ENCODE data around the gene DUSP1. TPM values are rescaled to one million over a fixed set of nuclear protein-coding genes. Genes with fewer than 3 reads are reported as not detected.

DUSP1 gene
- total RNA-seq, 1 donor from 2014 or later = 4.2 TPM

DNA sequence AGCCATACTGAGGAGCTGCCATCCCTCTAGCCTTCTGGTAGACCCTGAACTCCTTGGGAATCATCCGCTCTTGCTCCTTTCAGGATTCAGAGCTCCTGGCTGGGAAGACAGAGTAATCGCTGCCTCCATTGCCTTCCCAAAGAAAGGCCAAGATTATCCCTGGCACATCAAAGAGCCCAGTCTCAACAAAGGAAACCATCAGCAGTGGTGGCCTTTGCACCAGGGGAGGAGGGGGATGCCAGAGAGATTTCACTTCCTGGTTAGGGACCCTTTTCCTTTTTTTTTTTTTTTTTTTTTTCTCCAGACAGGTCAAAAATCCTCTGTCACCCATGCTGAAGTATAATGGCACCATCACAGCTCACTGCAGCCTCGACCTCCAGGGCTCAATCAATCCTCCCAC, 47.1 kb upstream of the DUSP1 start:
- no peak overlapping the region for H3K4me2 ChIP-seq
- H3K9ac ChIP-seq = no peak overlapping the region
- H3K9me3 ChIP-seq (ENCODE audit: low read depth) = no peaks in the 10 kb centered on the region
- H3K4me1 ChIP-seq = no peaks in the 10 kb centered on the region
- H3K27me3 ChIP-seq = no peaks in the 10 kb centered on the region
- Mint-ChIP-seq H3K4me1 (peaks cover 11% of the 10 kb centered on the region), H3K36me3 (no peaks in the 10 kb centered on the region), H3K4me3 (no peak overlapping the region), H3K27ac (no peak overlapping the region), H3K9me3 (peaks cover 2% of the 10 kb centered on the region), H3K27me3 (ENCODE audit: insufficient read depth, low read depth) (peaks cover 14% of the 10 kb centered on the region)
- TF ChIP-seq CTCF (IDR thresholded peaks at IDR 0.05) (no peak), EZH2phosphoT487 (IDR thresholded peaks at IDR 0.05) (no peak), EZH2 (IDR thresholded peaks at IDR 0.05) (no peak)
- no peak overlapping the region for H2AFZ ChIP-seq (replicated peaks)
- H3K27ac ChIP-seq = no peak overlapping the region
- H3K79me2 ChIP-seq (ENCODE audit: low read depth) = no peaks in the 10 kb centered on the region
- no peaks in the 10 kb centered on the region for H4K20me1 ChIP-seq (ENCODE audit: low read depth)
- H3F3A ChIP-seq (ENCODE audit: low read depth) = no peaks in the 10 kb centered on the region
- no peak for DNase-seq (ENCODE audit: low spot score)
- H3K4me3 ChIP-seq = no peak overlapping the region
- H3K36me3 ChIP-seq = no peaks in the 10 kb centered on the region

GRCh38 chr5:172817664-172818063, 46.7 kb upstream of the DUSP1 start:
- no peaks in the 10 kb centered on the region for H3K27me3 ChIP-seq
- H3K27ac ChIP-seq = no peak overlapping the region
- no peak overlapping the region for H3K4me3 Mint-ChIP-seq
- no peak for DNase-seq (ENCODE audit: low spot score)
- H2AFZ ChIP-seq (replicated peaks) = no peak overlapping the region
- H3K4me1 ChIP-seq = no peaks in the 10 kb centered on the region
- no peaks in the 10 kb centered on the region for H4K20me1 ChIP-seq (ENCODE audit: low read depth)
- H3K79me2 ChIP-seq (ENCODE audit: low read depth) = no peaks in the 10 kb centered on the region
- no peaks in the 10 kb centered on the region for H3K36me3 ChIP-seq
- H3F3A ChIP-seq (ENCODE audit: low read depth) = no peaks in the 10 kb centered on the region
- peaks cover 15% of the 10 kb centered on the region for H3K27me3 Mint-ChIP-seq (ENCODE audit: insufficient read depth, low read depth)
- no peak for TF ChIP-seq EZH2 (IDR thresholded peaks at IDR 0.05)
- TF ChIP-seq CTCF (IDR thresholded peaks at IDR 0.05) = no peak
- no peak for TF ChIP-seq EZH2phosphoT487 (IDR thresholded peaks at IDR 0.05)
- no peaks in the 10 kb centered on the region for H3K9me3 ChIP-seq (ENCODE audit: low read depth)
- no peak overlapping the region for H3K4me2 ChIP-seq
- H3K9me3 Mint-ChIP-seq = peaks cover 2% of the 10 kb centered on the region
- H3K36me3 Mint-ChIP-seq = no peaks in the 10 kb centered on the region
- H3K27ac Mint-ChIP-seq = no peak overlapping the region
- H3K4me3 ChIP-seq = no peak overlapping the region
- no peak overlapping the region for H3K9ac ChIP-seq
- peaks cover 13% of the 10 kb centered on the region for H3K4me1 Mint-ChIP-seq

DNA sequence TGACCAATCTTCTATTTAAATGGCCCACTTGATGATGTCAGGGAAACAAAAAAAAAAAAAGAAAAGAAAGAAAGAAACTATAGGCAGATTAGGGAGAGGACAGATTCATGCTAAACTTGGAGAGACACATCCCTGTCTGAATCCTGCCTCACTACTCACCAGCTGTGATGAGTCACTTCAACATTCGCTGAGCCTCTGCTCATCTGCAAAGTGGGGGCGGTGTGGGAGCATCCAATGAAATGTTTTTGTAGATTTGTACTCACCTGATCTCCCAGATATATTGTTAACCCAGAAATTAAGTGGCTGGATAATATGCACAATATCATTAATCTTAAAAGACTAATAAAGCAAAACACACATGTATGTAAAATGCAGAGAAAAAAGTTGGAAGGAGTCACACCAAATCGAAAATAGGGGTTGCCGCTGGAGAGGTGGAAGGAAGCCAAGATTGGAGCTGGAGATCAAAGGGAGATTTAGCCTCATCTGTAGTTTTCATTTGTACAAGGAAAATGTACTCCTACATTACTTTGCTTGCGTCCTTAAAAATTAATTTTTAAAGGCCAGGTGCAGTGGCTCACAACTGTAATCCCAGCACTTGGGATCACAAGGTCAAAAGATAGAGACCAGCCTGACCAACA, 46.0 kb upstream of the DUSP1 start:
- Mint-ChIP-seq H3K4me3 (no peak overlapping the region), H3K9me3 (peaks cover 2% of the 10 kb centered on the region), H3K27me3 (ENCODE audit: insufficient read depth, low read depth) (peaks cover 13% of the 10 kb centered on the region), H3K4me1 (peaks cover 13% of the 10 kb centered on the region), H3K27ac (no peak overlapping the region), H3K36me3 (no peaks in the 10 kb centered on the region)
- no peak overlapping the region for H3K9ac ChIP-seq
- no peak overlapping the region for H2AFZ ChIP-seq (replicated peaks)
- TF ChIP-seq EZH2 (IDR thresholded peaks at IDR 0.05) (no peak), CTCF (IDR thresholded peaks at IDR 0.05) (no peak), EZH2phosphoT487 (IDR thresholded peaks at IDR 0.05) (no peak)
- no peaks in the 10 kb centered on the region for H3K9me3 ChIP-seq (ENCODE audit: low read depth)
- H3K27ac ChIP-seq = no peak overlapping the region
- no peak for DNase-seq (ENCODE audit: low spot score)
- H3K4me1 ChIP-seq = no peaks in the 10 kb centered on the region
- H3K4me3 ChIP-seq = no peak overlapping the region
- H3K4me2 ChIP-seq = no peak overlapping the region
- no peaks in the 10 kb centered on the region for H3K36me3 ChIP-seq
- no peaks in the 10 kb centered on the region for H4K20me1 ChIP-seq (ENCODE audit: low read depth)
- no peaks in the 10 kb centered on the region for H3K27me3 ChIP-seq
- no peaks in the 10 kb centered on the region for H3F3A ChIP-seq (ENCODE audit: low read depth)
- H3K79me2 ChIP-seq (ENCODE audit: low read depth) = no peaks in the 10 kb centered on the region

Data from neural progenitor cell (in vitro differentiated cells).